Keratinocyte (primary cell): Measurements from ENCODE around the gene TSPAN11. TPM values are rescaled to one million over a fixed set of nuclear protein-coding genes. Genes with fewer than 3 reads are reported as not detected.

Experiments
- DNase-seq: peaks from one replicate; pipeline ENCODE4 v3.0.0-alpha.2; 2011; ENCODE audit warnings: low read depth, missing footprints, low spot score
- FAIRE-seq: peaks from 2 replicates; lab custom pipeline; 2011; peaks lifted over from hg19 to GRCh38; lab: Jason Lieb, UNC
- H2AFZ ChIP-seq: 2 replicates; pipeline ENCODE4 v1.6.0; 2012; ENCODE audit warnings: low read length, control low read depth, inconsistent platforms; ENCODE audit not compliant: control insufficient read depth
- H3K27ac ChIP-seq: 2 replicates; pipeline ENCODE4 v1.5.1; 2011; ENCODE audit warnings: low read length; ENCODE audit not compliant: control insufficient read depth, insufficient read depth
- H3K27me3 ChIP-seq: 3 replicates; pipeline ENCODE4 v1.6.0; 2011; ENCODE audit warnings: low read length; ENCODE audit not compliant: control insufficient read depth, insufficient read depth; ENCODE audit errors: extremely low read depth
- H3K36me3 ChIP-seq, 2 experiments: 2 replicates in 1 of 2; 3 replicates in 1 of 2; pipeline ENCODE4 v1.5.1; 2011; ENCODE audit warnings: low read length in 2 of 2, mild to moderate bottlenecking in 1 of 2; ENCODE audit not compliant: control insufficient read depth in 2 of 2, insufficient read depth in 2 of 2; ENCODE audit errors: extremely low read depth in 1 of 2
- H3K4me1 ChIP-seq: 3 replicates; pipeline ENCODE4 v1.5.1; 2011; ENCODE audit warnings: low read length; ENCODE audit not compliant: control insufficient read depth, insufficient read depth; ENCODE audit errors: extremely low read depth
- H3K4me2 ChIP-seq: 3 replicates; pipeline ENCODE4 v1.6.0; 2011; ENCODE audit warnings: low read depth, low read length; ENCODE audit not compliant: control insufficient read depth, insufficient read depth; ENCODE audit errors: extremely low read depth
- H3K4me3 ChIP-seq, 3 experiments: fragments of 200-600 bp in 1 of 3; sonication (generic) in 1 of 3; 2 replicates in 2 of 3; 3 replicates in 1 of 3; pipeline ENCODE4 v1.5.1; 2011 to 2016; ENCODE audit warnings: low read length in 3 of 3, mild to moderate bottlenecking in 3 of 3, control low read depth in 2 of 3, inconsistent platforms in 1 of 3, low read depth in 1 of 3, mixed read lengths in 1 of 3, mixed run types in 1 of 3, moderate library complexity in 1 of 3; ENCODE audit not compliant: control insufficient read depth in 2 of 3, insufficient read depth in 2 of 3; ENCODE audit errors: extremely low read depth in 1 of 3
- H3K79me2 ChIP-seq: 2 replicates; pipeline ENCODE4 v1.6.0; 2012; ENCODE audit warnings: low read length; ENCODE audit not compliant: control insufficient read depth, insufficient read depth
- H3K9ac ChIP-seq: 3 replicates; pipeline ENCODE4 v1.6.0; 2011; ENCODE audit warnings: low read length; ENCODE audit not compliant: control insufficient read depth, insufficient read depth; ENCODE audit errors: extremely low read depth
- H3K9me1 ChIP-seq: 3 replicates; pipeline ENCODE4 v1.6.0; 2011; ENCODE audit warnings: low read length; ENCODE audit not compliant: control insufficient read depth, insufficient read depth; ENCODE audit errors: extremely low read depth
- H3K9me3 ChIP-seq: 2 replicates; pipeline ENCODE4 v1.5.1; 2012; ENCODE audit warnings: low read depth, low read length; ENCODE audit not compliant: control insufficient read depth
- H4K20me1 ChIP-seq: 3 replicates; pipeline ENCODE4 v1.6.0; 2011; ENCODE audit warnings: low read length; ENCODE audit not compliant: control insufficient read depth, insufficient read depth; ENCODE audit errors: extremely low read depth
- CTCF ChIP-seq, 3 experiments: IDR thresholded peaks in 1 of 3; conservative IDR thresholded peaks in 1 of 3; optimal IDR thresholded peaks in 1 of 3; 2 replicates in 2 of 3; 3 replicates in 1 of 3; pipeline versions ENCODE3 to v1.5.1; 2011; ENCODE audit warnings: low read length in 3 of 3, mild to moderate bottlenecking in 3 of 3, moderate library complexity in 2 of 3, control low read depth in 1 of 3, inconsistent platforms in 1 of 3; ENCODE audit not compliant: insufficient read depth in 2 of 3; ENCODE audit errors: extremely low read depth in 1 of 3
- EZH2 ChIP-seq: IDR thresholded peaks from one replicate; pipeline ENCODE4 v1.6.1; 2012; ENCODE audit warnings: inconsistent platforms, mild to moderate bottlenecking, low read length, moderate library complexity
- dilution Hi-C: fragments of 300-500 bp; cut with MboI; formaldehyde crosslinking; loops from one replicate; pipeline ENCODE4 v1.7.0; 2020; ENCODE audit warnings: low sequenced_read_pairs; ENCODE audit not compliant: extremely low pct_ligation_motif_present
- polyA plus RNA-seq, 5 experiments: library from polyadenylated mRNA; depleted of rRNA in 3 of 5; stranded (reverse) in 3 of 5; stranded (forward) in 1 of 5; unstranded in 1 of 5; fragments of >200 nt; gene quantifications; 1 replicate in 1 of 5; 2 replicates in 3 of 5; 3 replicates in 1 of 5; pipeline versions ENCODE4 v1.2.1 to v1.2.3, GENCODE V29; 2011 to 2012; ENCODE audit warnings: missing spikeins in 2 of 5, low read depth in 1 of 5, low replicate concordance in 1 of 5

The TSPAN11 gene
- polyA plus RNA-seq, 1 donor (not counting 4 experiments of a cell fraction or from before 2014, with no cell fraction given) = not detected

- no peak for FAIRE-seq
- dilution Hi-C loops = no loop called here
- no peak overlapping the region for H3K4me2 ChIP-seq
These were observed 62.2 kb downstream of the TSPAN11 start for GRCh38 chr12:30988646-30989286.

GRCh38 chr12:30989754-30990153, 63.2 kb downstream of the TSPAN11 start:
- DNase-seq = no peak
- FAIRE-seq = no peak

More at GRCh38 chr12:30988646-30989286, 62.2 kb downstream of the TSPAN11 start:
- TF ChIP-seq EZH2 (no peak), CTCF (optimal IDR thresholded peaks at IDR 0.05 in 1 of 3, IDR thresholded peaks at IDR 0.05 in 1 of 3, conservative IDR thresholded peaks at IDR 0.05 in 1 of 3; ENCODE audit: extremely low read depth in 1 of 3, insufficient read depth in 2 of 3, low read length in 3 of 3) (no peak)
- no peaks in the 10 kb centered on the region for H4K20me1 ChIP-seq
- no peaks in the 10 kb centered on the region for H3K9me3 ChIP-seq
- H3K9ac ChIP-seq = no peak overlapping the region
- H2AFZ ChIP-seq = no peak overlapping the region
- H3K27me3 ChIP-seq = no peaks in the 10 kb centered on the region
- no peak overlapping the region for H3K4me3 ChIP-seq
- no peaks in the 10 kb centered on the region for H3K36me3 ChIP-seq
- no peak for DNase-seq
- no peak overlapping the region for H3K27ac ChIP-seq
- H3K9me1 ChIP-seq = no peaks in the 10 kb centered on the region
- H3K79me2 ChIP-seq = no peaks in the 10 kb centered on the region
- H3K4me1 ChIP-seq = no peaks in the 10 kb centered on the region

More at GRCh38 chr12:30989754-30990153, 63.2 kb downstream of the TSPAN11 start:
- Histone ChIP-seq H3K9me1 (no peaks in the 10 kb centered on the region), H3K9me3 (no peaks in the 10 kb centered on the region), H3K4me1 (no peaks in the 10 kb centered on the region), H3K36me3 (no peaks in the 10 kb centered on the region), H4K20me1 (no peaks in the 10 kb centered on the region), H2AFZ (no peak overlapping the region), H3K9ac (no peak overlapping the region), H3K27ac (no peak overlapping the region), H3K27me3 (no peaks in the 10 kb centered on the region), H3K4me3 (no peak overlapping the region), H3K4me2 (no peak overlapping the region), H3K79me2 (no peaks in the 10 kb centered on the region)
- dilution Hi-C loops = no loop called here
- no peak for TF ChIP-seq EZH2
- peak; percentile 23 to 49 (median 24) for TF ChIP-seq CTCF (optimal IDR thresholded peaks at IDR 0.05 in 1 of 3, IDR thresholded peaks at IDR 0.05 in 1 of 3, conservative IDR thresholded peaks at IDR 0.05 in 1 of 3; ENCODE audit: extremely low read depth in 1 of 3, insufficient read depth in 2 of 3, low read length in 3 of 3)
